ENCODE measurements around the gene TDRKH. TPM values are rescaled to one million over a fixed set of nuclear protein-coding genes. Genes with fewer than 3 reads are reported as not detected.

TDRKH gene
- total RNA-seq, 1 experiment from 2014 or later, result 11.1 TPM

DNA sequence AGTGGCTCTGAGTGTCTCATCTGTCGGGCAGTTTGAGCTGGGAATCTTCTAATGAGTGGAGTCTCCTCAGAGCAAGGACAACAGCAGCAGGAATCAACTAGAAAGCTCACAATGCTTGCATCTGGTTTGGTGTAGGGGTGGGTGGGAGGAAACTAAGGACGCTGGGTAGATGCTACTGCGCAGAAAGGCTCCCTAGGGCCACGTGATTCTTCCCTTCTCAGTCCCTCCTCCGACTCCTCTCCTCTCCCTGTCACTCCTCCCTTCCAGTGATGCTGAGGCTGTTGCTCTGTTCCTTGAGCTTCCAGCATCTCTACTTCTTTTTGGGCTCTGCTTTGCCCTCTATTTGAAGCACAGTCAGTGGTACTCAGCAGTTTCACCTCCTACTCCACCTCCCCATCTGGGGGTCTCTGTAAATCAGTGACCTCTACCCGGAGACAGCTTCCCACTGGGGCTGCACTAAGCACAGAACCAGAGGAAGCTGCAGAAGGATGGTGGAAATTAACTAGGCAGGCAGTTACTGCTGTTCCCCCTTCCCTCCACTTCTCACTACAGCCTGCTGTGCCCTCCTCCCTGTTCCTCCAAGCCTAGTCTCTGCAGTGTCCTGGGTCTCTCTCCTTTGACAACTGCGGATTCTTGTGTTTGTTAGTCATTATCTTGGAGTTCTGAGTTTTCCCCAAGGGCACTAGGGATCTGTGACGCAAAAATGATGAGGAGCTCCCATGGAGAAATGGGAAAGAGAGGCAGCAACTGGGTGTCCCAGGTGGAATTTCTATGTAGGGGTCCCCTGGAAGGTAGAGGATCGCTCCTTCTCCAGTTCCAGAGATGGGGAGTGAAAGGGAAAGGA is 9.1 kb upstream of the TDRKH start:
- no peak for DNase-seq (ENCODE audit: low read depth, low spot score)
- TF ChIP-seq, protein P1, sequence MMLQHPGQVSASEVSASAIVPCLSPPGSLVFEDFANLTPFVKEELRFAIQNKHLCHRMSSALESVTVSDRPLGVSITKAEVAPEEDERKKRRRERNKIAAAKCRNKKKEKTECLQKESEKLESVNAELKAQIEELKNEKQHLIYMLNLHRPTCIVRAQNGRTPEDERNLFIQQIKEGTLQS (IDR thresholded peaks at IDR 0.05), result no peak
- TF ChIP-seq CBX3 (IDR thresholded peaks at IDR 0.05; ENCODE audit: low read depth), result no peak
- no peak for TF ChIP-seq EZH2phosphoT487 (IDR thresholded peaks at IDR 0.05; ENCODE audit: borderline replicate concordance)
- no peak for TF ChIP-seq EGR1 (IDR thresholded peaks at IDR 0.05; ENCODE audit: low read depth)
- no peak for TF ChIP-seq ELF1 (IDR thresholded peaks at IDR 0.05; ENCODE audit: borderline replicate concordance, low read depth)
- no peak for TF ChIP-seq RAD21 (IDR thresholded peaks at IDR 0.05; ENCODE audit: low read depth)
- no peak for TF ChIP-seq EZH2 (IDR thresholded peaks at IDR 0.05)
- TF ChIP-seq SIN3A (IDR thresholded peaks at IDR 0.05; ENCODE audit: low read depth), result no peak
- TF ChIP-seq, protein P2, sequence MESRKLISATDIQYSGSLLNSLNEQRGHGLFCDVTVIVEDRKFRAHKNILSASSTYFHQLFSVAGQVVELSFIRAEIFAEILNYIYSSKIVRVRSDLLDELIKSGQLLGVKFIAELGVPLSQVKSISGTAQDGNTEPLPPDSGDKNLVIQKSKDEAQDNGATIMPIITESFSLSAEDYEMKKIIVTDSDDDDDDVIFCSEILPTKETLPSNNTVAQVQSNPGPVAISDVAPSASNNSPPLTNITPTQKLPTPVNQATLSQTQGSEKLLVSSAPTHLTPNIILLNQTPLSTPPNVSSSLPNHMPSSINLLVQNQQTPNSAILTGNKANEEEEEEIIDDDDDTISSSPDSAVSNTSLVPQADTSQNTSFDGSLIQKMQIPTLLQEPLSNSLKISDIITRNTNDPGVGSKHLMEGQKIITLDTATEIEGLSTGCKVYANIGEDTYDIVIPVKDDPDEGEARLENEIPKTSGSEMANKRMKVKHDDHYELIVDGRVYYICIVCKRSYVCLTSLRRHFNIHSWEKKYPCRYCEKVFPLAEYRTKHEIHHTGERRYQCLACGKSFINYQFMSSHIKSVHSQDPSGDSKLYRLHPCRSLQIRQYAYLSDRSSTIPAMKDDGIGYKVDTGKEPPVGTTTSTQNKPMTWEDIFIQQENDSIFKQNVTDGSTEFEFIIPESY (IDR thresholded peaks at IDR 0.05; ENCODE audit: extremely low read depth, insufficient replicate concordance, low read length), result no peak
- TF ChIP-seq, protein P3, sequence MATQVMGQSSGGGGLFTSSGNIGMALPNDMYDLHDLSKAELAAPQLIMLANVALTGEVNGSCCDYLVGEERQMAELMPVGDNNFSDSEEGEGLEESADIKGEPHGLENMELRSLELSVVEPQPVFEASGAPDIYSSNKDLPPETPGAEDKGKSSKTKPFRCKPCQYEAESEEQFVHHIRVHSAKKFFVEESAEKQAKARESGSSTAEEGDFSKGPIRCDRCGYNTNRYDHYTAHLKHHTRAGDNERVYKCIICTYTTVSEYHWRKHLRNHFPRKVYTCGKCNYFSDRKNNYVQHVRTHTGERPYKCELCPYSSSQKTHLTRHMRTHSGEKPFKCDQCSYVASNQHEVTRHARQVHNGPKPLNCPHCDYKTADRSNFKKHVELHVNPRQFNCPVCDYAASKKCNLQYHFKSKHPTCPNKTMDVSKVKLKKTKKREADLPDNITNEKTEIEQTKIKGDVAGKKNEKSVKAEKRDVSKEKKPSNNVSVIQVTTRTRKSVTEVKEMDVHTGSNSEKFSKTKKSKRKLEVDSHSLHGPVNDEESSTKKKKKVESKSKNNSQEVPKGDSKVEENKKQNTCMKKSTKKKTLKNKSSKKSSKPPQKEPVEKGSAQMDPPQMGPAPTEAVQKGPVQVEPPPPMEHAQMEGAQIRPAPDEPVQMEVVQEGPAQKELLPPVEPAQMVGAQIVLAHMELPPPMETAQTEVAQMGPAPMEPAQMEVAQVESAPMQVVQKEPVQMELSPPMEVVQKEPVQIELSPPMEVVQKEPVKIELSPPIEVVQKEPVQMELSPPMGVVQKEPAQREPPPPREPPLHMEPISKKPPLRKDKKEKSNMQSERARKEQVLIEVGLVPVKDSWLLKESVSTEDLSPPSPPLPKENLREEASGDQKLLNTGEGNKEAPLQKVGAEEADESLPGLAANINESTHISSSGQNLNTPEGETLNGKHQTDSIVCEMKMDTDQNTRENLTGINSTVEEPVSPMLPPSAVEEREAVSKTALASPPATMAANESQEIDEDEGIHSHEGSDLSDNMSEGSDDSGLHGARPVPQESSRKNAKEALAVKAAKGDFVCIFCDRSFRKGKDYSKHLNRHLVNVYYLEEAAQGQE (IDR thresholded peaks at IDR 0.05; ENCODE audit: low read depth), result no peak
- TF ChIP-seq, protein P4, sequence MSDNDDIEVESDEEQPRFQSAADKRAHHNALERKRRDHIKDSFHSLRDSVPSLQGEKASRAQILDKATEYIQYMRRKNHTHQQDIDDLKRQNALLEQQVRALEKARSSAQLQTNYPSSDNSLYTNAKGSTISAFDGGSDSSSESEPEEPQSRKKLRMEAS (IDR thresholded peaks at IDR 0.05), result no peak
- TF ChIP-seq YY1 (IDR thresholded peaks at IDR 0.05; ENCODE audit: extremely low read depth, insufficient replicate concordance, low read depth, low read length), result no peak
- TF ChIP-seq POLR2AphosphoS5 (IDR thresholded peaks at IDR 0.05; ENCODE audit: low read depth, low read length), result no peak
- no peak for TF ChIP-seq SRF (IDR thresholded peaks at IDR 0.05; ENCODE audit: low read depth)
- no peak for TF ChIP-seq ZNF274 (IDR thresholded peaks at IDR 0.05; ENCODE audit: low read depth, low read length)
- TF ChIP-seq, protein P5, sequence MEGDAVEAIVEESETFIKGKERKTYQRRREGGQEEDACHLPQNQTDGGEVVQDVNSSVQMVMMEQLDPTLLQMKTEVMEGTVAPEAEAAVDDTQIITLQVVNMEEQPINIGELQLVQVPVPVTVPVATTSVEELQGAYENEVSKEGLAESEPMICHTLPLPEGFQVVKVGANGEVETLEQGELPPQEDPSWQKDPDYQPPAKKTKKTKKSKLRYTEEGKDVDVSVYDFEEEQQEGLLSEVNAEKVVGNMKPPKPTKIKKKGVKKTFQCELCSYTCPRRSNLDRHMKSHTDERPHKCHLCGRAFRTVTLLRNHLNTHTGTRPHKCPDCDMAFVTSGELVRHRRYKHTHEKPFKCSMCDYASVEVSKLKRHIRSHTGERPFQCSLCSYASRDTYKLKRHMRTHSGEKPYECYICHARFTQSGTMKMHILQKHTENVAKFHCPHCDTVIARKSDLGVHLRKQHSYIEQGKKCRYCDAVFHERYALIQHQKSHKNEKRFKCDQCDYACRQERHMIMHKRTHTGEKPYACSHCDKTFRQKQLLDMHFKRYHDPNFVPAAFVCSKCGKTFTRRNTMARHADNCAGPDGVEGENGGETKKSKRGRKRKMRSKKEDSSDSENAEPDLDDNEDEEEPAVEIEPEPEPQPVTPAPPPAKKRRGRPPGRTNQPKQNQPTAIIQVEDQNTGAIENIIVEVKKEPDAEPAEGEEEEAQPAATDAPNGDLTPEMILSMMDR (IDR thresholded peaks at IDR 0.05 in 2 of 3, conservative IDR thresholded peaks at IDR 0.05 in 1 of 3; ENCODE audit: borderline replicate concordance in 1 of 3, insufficient read depth in 1 of 3, low read depth in 2 of 3, low read length in 2 of 3), result no peak
- Histone ChIP-seq H3K9me2 (ENCODE audit: insufficient read depth) (no peaks in the 10 kb centered on the region), H3K4me1 (ENCODE audit: control insufficient read depth in 1 of 2, insufficient read depth in 2 of 2, low read length in 2 of 2) (no peaks in the 10 kb centered on the region), H3K79me2 (ENCODE audit: insufficient read depth, low read length) (no peaks in the 10 kb centered on the region), H3K4me3 (replicated peaks in 1 of 2; ENCODE audit: low read depth in 1 of 2, low read length in 2 of 2) (no peak overlapping the region), H3K27me3 (ENCODE audit: insufficient read depth, low read length) (peaks cover 37% of the 10 kb centered on the region), H3K36me3 (ENCODE audit: control insufficient read depth in 1 of 2, insufficient read depth in 2 of 2, low read length in 2 of 2) (no peaks in the 10 kb centered on the region), H4K20me1 (ENCODE audit: insufficient read depth) (no peaks in the 10 kb centered on the region), H3K9ac (ENCODE audit: low read length) (no peak overlapping the region), H3K4me2 (ENCODE audit: low read length) (no peak overlapping the region), H3K9me3 (ENCODE audit: control insufficient read depth in 1 of 2, insufficient read depth in 1 of 2, low read depth in 1 of 2, low read length in 2 of 2) (no peaks in the 10 kb centered on the region), H2AFZ (ENCODE audit: low read depth, low read length, poor library complexity, severe bottlenecking) (no peak overlapping the region), H3K27ac (ENCODE audit: low read depth, low read length) (no peak overlapping the region)
- ChIA-PET POLR2A (no interaction called here), RAD21 (ENCODE audit: low non-redundant PET in 1 of 2, low total read pairs in 2 of 2, uncharacterized antibody in 2 of 2, unreplicated experiment in 2 of 2) (no interaction called here), CTCF (no interaction called here)
- intact Hi-C loops (cut with micrococcal nuclease), result no loop called here
- no TSS peak for BruUV-seq (replicated peaks)
- ATAC-seq, result no peak

All from HCT116 (cell line).